SK-N-SH (cell line): ENCODE measurements around the gene SYT6. TPM values are rescaled to one million over a fixed set of nuclear protein-coding genes. Genes with fewer than 3 reads are reported as not detected.

Source experiments
- CTCF ChIA-PET: fragments of 300-600, 350-600 bp; formaldehyde crosslinking; extraction: SDS; loops from one replicate; lab custom pipeline; 2021; lab: Yijun Ruan, JAX
- POLR2A ChIA-PET: fragments of 350-600 bp; sonication (Branson Sonifier 250); formaldehyde crosslinking; extraction: SDS; loops from one replicate; lab custom pipeline; 2020; ENCODE audit warnings: antibody characterized with exemption, inconsistent platforms; lab: Yijun Ruan, JAX
- DNase-seq: peaks from one replicate; pipeline ENCODE4 v3.0.0; 2012
- H2AFZ ChIP-seq: fragments of 200-600 bp; sonication (generic); 2 replicates; pipeline ENCODE4 v1.8.1; 2016; ENCODE audit warnings: antibody characterized with exemption, mild to moderate bottlenecking, low read depth
- H3F3A ChIP-seq: fragments of 200-600 bp; sonication (generic); replicated peaks from 2 replicates; pipeline ENCODE3; 2016; ENCODE audit warnings: antibody characterized with exemption, mild to moderate bottlenecking; ENCODE audit not compliant: insufficient read depth
- H3K27ac ChIP-seq, 2 experiments: fragments of 200-500 bp in 1 of 2; fragments of 200-600 bp in 1 of 2; sonication (Bioruptor generic) in 1 of 2; sonication (generic), shearing (Covaris generic) in 1 of 2; 2 replicates each; pipeline versions ENCODE4 v1.5.1 to v1.6.1; 2014 to 2016; ENCODE audit warnings: low read depth in 2 of 2, inconsistent platforms in 1 of 2, low read length in 1 of 2, mild to moderate bottlenecking in 1 of 2, mixed read lengths in 1 of 2
- H3K27me3 ChIP-seq: fragments of 200-600 bp; sonication (generic), shearing (Covaris generic); 2 replicates; pipeline ENCODE4 v1.6.1; 2016; ENCODE audit warnings: mixed run types; ENCODE audit not compliant: insufficient read depth
- H3K36me3 ChIP-seq, 2 experiments: fragments of 200-500 bp in 1 of 2; fragments of 200-600 bp in 1 of 2; sonication (Bioruptor generic) in 1 of 2; sonication (generic) in 1 of 2; replicated peaks in 1 of 2; 2 replicates each; pipeline versions ENCODE3 to v1.5.1; 2014 to 2016; ENCODE audit warnings: low read length in 1 of 2, mild to moderate bottlenecking in 1 of 2; ENCODE audit not compliant: insufficient read depth in 2 of 2, control insufficient read depth in 1 of 2
- H3K4me1 ChIP-seq, 2 experiments: fragments of 200-500 bp in 1 of 2; fragments of 200-600 bp in 1 of 2; sonication (Bioruptor generic) in 1 of 2; sonication (generic), shearing (Covaris generic) in 1 of 2; 2 replicates each; pipeline versions ENCODE4 v1.5.1 to v1.6.1; 2014 to 2016; ENCODE audit warnings: low read depth in 1 of 2, low read length in 1 of 2, mixed run types in 1 of 2; ENCODE audit not compliant: insufficient read depth in 2 of 2, control insufficient read depth in 1 of 2
- H3K4me2 ChIP-seq: fragments of 200-600 bp; sonication (generic), shearing (Covaris generic); 2 replicates; pipeline ENCODE4 v1.6.1; 2017; ENCODE audit warnings: mixed run types
- H3K4me3 ChIP-seq, 2 experiments: fragments of 200-500 bp in 1 of 2; fragments of 200-600 bp in 1 of 2; sonication (Bioruptor generic) in 1 of 2; sonication (generic), shearing (Covaris generic) in 1 of 2; 2 replicates each; pipeline versions ENCODE4 v1.5.1 to v1.8.1; 2014 to 2016; ENCODE audit warnings: low read depth in 2 of 2, inconsistent platforms in 1 of 2, low read length in 1 of 2, mild to moderate bottlenecking in 1 of 2, mixed read lengths in 1 of 2, moderate library complexity in 1 of 2
- H3K79me2 ChIP-seq: fragments of 200-600 bp; sonication (generic); 2 replicates; pipeline ENCODE4 v1.8.1; 2017; ENCODE audit warnings: mild to moderate bottlenecking; ENCODE audit not compliant: insufficient read depth
- H3K9ac ChIP-seq: fragments of 200-600 bp; sonication (generic); 2 replicates; pipeline ENCODE4 v1.6.1; 2017; ENCODE audit warnings: mixed run types
- H3K9me2 ChIP-seq: fragments of 200-600 bp; sonication (generic); 2 replicates; pipeline ENCODE4 v1.6.1; 2017; ENCODE audit warnings: mixed run types
- H3K9me3 ChIP-seq: fragments of 200-600 bp; sonication (generic); 2 replicates; pipeline ENCODE4 v1.6.1; 2017; ENCODE audit warnings: mixed run types, mild to moderate bottlenecking, moderate library complexity
- H4K20me1 ChIP-seq: fragments of 200-600 bp; sonication (generic); 2 replicates; pipeline ENCODE4 v1.6.1; 2017; ENCODE audit warnings: mild to moderate bottlenecking, mixed run types; ENCODE audit not compliant: insufficient read depth
- CHD2 ChIP-seq: fragments of 150-350 bp; IDR thresholded peaks from 2 replicates; pipeline ENCODE4 v1.6.1; 2018; ENCODE audit warnings: low read length; ENCODE audit not compliant: partially characterized antibody
- ELF1 ChIP-seq: IDR thresholded peaks from 2 replicates; pipeline ENCODE4 v1.4.0; 2012
- EP300 ChIP-seq, 2 experiments: IDR thresholded peaks; 2 replicates each; pipeline versions ENCODE4 v1.4.0 to v1.6.1; 2012; ENCODE audit warnings: borderline replicate concordance in 1 of 2, low read depth in 1 of 2, low read length in 1 of 2
- GABPA ChIP-seq: IDR thresholded peaks from 2 replicates; pipeline ENCODE4 v1.4.0; 2012; ENCODE audit warnings: low read depth, mild to moderate bottlenecking
- JUND ChIP-seq: IDR thresholded peaks from 2 replicates; pipeline ENCODE4 v1.4.0; 2012
- MXI1 ChIP-seq: IDR thresholded peaks from 2 replicates; pipeline ENCODE4 v1.6.1; 2012; ENCODE audit warnings: mild to moderate bottlenecking, low read depth, low read length, improper control_type of control experiment
- NFIC ChIP-seq: IDR thresholded peaks from 2 replicates; pipeline ENCODE4 v1.4.0; 2012; ENCODE audit warnings: borderline replicate concordance
- NRF1 ChIP-seq: IDR thresholded peaks from 2 replicates; pipeline ENCODE4 v1.6.1; 2012; ENCODE audit warnings: low read depth, mild to moderate bottlenecking, low read length
- POLR2AphosphoS5 ChIP-seq: IDR thresholded peaks from 2 replicates; pipeline ENCODE4 v1.6.1; 2012; ENCODE audit warnings: low read depth, low read length
- REST ChIP-seq: IDR thresholded peaks from 2 replicates; pipeline ENCODE4 v1.6.1; 2012; ENCODE audit warnings: mild to moderate bottlenecking, low read depth, low read length, moderate library complexity
- TCF12 ChIP-seq: IDR thresholded peaks from 2 replicates; pipeline ENCODE4 v1.4.0; 2012
- TEAD4 ChIP-seq: IDR thresholded peaks from 2 replicates; pipeline ENCODE4 v1.4.0; 2012; ENCODE audit warnings: mild to moderate bottlenecking, borderline replicate concordance; ENCODE audit not compliant: insufficient read depth
- WGBS: methylation state at CpG from one replicate; pipeline ENCODE4 v1.1.6; 2017; ENCODE audit warnings: low lambda C conversion rate; 5-methylcytosine and 5-hydroxymethylcytosine counted together
- polyA plus RNA-seq, 3 experiments: library from polyadenylated mRNA; depleted of rRNA; stranded (reverse); fragments of >200 nt; gene quantifications; 2 replicates each; pipeline ENCODE4 v1.2.3, GENCODE V29; 2012

Gene SYT6
- polyA plus RNA-seq, 1 of the 3 experiments (the other 2 are of a cell fraction) = not detected

- TF ChIP-seq REST = no peak
- no peak for TF ChIP-seq JUND
- no peak for TF ChIP-seq CHD2
- no peak for TF ChIP-seq GABPA
- no peak for TF ChIP-seq TCF12
Observed at GRCh38 chr1:114080511-114081436, 72.9 kb downstream of the SYT6 start (continued).

GRCh38 chr1:114079596-114080190 lies 74.0 kb downstream of the SYT6 start:
- Histone ChIP-seq H3K4me1 (no peaks in the 10 kb centered on the region), H3K4me2 (no peak overlapping the region), H3K27me3 (peaks cover 4% of the 10 kb centered on the region), H4K20me1 (no peaks in the 10 kb centered on the region), H2AFZ (no peak overlapping the region), H3K9me3 (no peaks in the 10 kb centered on the region), H3K9ac (no peak overlapping the region), H3K4me3 (no peak overlapping the region), H3K36me3 (no peaks in the 10 kb centered on the region), H3K27ac (no peak overlapping the region), H3K9me2 (no peaks in the 10 kb centered on the region), H3F3A (no peaks in the 10 kb centered on the region), H3K79me2 (no peaks in the 10 kb centered on the region)
- ChIA-PET CTCF (interaction anchor here (1.1 kb wide), 1 partner anchor 203 kb away, joined by 3 read pairs; no protein-coding TSS in a partner anchor), POLR2A (no interaction called here)
- DNase-seq = no peak
- 45% methylated on average over 2 of the region's 5 CpGs for WGBS
- TF ChIP-seq JUND (no peak), NRF1 (no peak), TCF12 (no peak), POLR2AphosphoS5 (no peak), MXI1 (no peak), TEAD4 (no peak), EP300 (IDR thresholded peaks at IDR 0.05; ENCODE audit: borderline replicate concordance in 1 of 2, low read depth in 1 of 2, low read length in 1 of 2) (no peak), ELF1 (no peak), NFIC (no peak)
